ENCODE measurements around the gene BICC1.

BICC1 gene

GRCh38 chr10:58791137-58791536, 278.5 kb downstream of the BICC1 start:
- H3K9ac ChIP-seq (ENCODE audit: low read length), result no peak overlapping the region
- no peaks in the 10 kb centered on the region for H3K4me1 ChIP-seq (ENCODE audit: insufficient read depth, low read length, severe bottlenecking)
- no peaks in the 10 kb centered on the region for H4K20me1 ChIP-seq (ENCODE audit: insufficient read depth, low read length)
- no peaks in the 10 kb centered on the region for H3K27me3 ChIP-seq (ENCODE audit: insufficient read depth, low read length)
- H3K79me2 ChIP-seq (ENCODE audit: insufficient read depth, low read length), result no peaks in the 10 kb centered on the region
- no peak overlapping the region for H3K4me3 ChIP-seq (ENCODE audit: low read depth, low read length, poor library complexity, severe bottlenecking)
- H3F3A ChIP-seq (ENCODE audit: insufficient read depth, low read length), result no peaks in the 10 kb centered on the region
- no peak overlapping the region for H3K4me2 ChIP-seq (ENCODE audit: low read length)
- no peaks in the 10 kb centered on the region for H3K9me2 ChIP-seq (ENCODE audit: low read depth, low read length)
- TF ChIP-seq EZH2 (IDR thresholded peaks at IDR 0.05; ENCODE audit: borderline replicate concordance, low read length), result no peak
- TF ChIP-seq, protein P1, sequence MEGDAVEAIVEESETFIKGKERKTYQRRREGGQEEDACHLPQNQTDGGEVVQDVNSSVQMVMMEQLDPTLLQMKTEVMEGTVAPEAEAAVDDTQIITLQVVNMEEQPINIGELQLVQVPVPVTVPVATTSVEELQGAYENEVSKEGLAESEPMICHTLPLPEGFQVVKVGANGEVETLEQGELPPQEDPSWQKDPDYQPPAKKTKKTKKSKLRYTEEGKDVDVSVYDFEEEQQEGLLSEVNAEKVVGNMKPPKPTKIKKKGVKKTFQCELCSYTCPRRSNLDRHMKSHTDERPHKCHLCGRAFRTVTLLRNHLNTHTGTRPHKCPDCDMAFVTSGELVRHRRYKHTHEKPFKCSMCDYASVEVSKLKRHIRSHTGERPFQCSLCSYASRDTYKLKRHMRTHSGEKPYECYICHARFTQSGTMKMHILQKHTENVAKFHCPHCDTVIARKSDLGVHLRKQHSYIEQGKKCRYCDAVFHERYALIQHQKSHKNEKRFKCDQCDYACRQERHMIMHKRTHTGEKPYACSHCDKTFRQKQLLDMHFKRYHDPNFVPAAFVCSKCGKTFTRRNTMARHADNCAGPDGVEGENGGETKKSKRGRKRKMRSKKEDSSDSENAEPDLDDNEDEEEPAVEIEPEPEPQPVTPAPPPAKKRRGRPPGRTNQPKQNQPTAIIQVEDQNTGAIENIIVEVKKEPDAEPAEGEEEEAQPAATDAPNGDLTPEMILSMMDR (IDR thresholded peaks at IDR 0.05; ENCODE audit: low read length), result no peak
- no peaks in the 10 kb centered on the region for H3K9me3 ChIP-seq (ENCODE audit: low read length)
- H3K27ac ChIP-seq (ENCODE audit: low read depth, low read length, poor library complexity, severe bottlenecking), result no peak overlapping the region
- no peak overlapping the region for H2AFZ ChIP-seq (ENCODE audit: low read length)
- no peaks in the 10 kb centered on the region for H3K36me3 ChIP-seq (ENCODE audit: insufficient read depth, low read length)

- Histone ChIP-seq H3K4me2 (ENCODE audit: low read length) (no peak overlapping the region), H3K9me3 (ENCODE audit: low read length) (no peaks in the 10 kb centered on the region), H2AFZ (ENCODE audit: low read length) (no peak overlapping the region), H3K79me2 (ENCODE audit: insufficient read depth, low read length) (no peaks in the 10 kb centered on the region), H4K20me1 (ENCODE audit: insufficient read depth, low read length) (no peaks in the 10 kb centered on the region), H3K4me3 (ENCODE audit: low read depth, low read length, poor library complexity, severe bottlenecking) (no peak overlapping the region), H3K27ac (ENCODE audit: low read depth, low read length, poor library complexity, severe bottlenecking) (no peak overlapping the region), H3K4me1 (ENCODE audit: insufficient read depth, low read length, severe bottlenecking) (no peaks in the 10 kb centered on the region), H3F3A (ENCODE audit: insufficient read depth, low read length) (no peaks in the 10 kb centered on the region), H3K9me2 (ENCODE audit: low read depth, low read length) (no peaks in the 10 kb centered on the region), H3K9ac (ENCODE audit: low read length) (no peak overlapping the region), H3K27me3 (ENCODE audit: insufficient read depth, low read length) (no peaks in the 10 kb centered on the region), H3K36me3 (ENCODE audit: insufficient read depth, low read length) (no peaks in the 10 kb centered on the region)
- TF ChIP-seq, protein P1 (IDR thresholded peaks at IDR 0.05; ENCODE audit: low read length), result no peak
- TF ChIP-seq EZH2 (IDR thresholded peaks at IDR 0.05; ENCODE audit: borderline replicate concordance, low read length), result no peak
These were observed 282.9 kb downstream of the BICC1 start for GRCh38 chr10:58795560-58795959.

GRCh38 chr10:58796242-58796641, 283.6 kb downstream of the BICC1 start:
- no peaks in the 10 kb centered on the region for H3K79me2 ChIP-seq (ENCODE audit: insufficient read depth, low read length)
- no peak overlapping the region for H3K9ac ChIP-seq (ENCODE audit: low read length)
- no peaks in the 10 kb centered on the region for H3F3A ChIP-seq (ENCODE audit: insufficient read depth, low read length)
- H3K9me3 ChIP-seq (ENCODE audit: low read length), result no peaks in the 10 kb centered on the region
- no peak overlapping the region for H3K4me2 ChIP-seq (ENCODE audit: low read length)
- no peak overlapping the region for H3K4me3 ChIP-seq (ENCODE audit: low read depth, low read length, poor library complexity, severe bottlenecking)
- no peak overlapping the region for H3K27ac ChIP-seq (ENCODE audit: low read depth, low read length, poor library complexity, severe bottlenecking)
- H3K4me1 ChIP-seq (ENCODE audit: insufficient read depth, low read length, severe bottlenecking), result no peaks in the 10 kb centered on the region
- H3K36me3 ChIP-seq (ENCODE audit: insufficient read depth, low read length), result no peaks in the 10 kb centered on the region
- H2AFZ ChIP-seq (ENCODE audit: low read length), result no peak overlapping the region
- H3K27me3 ChIP-seq (ENCODE audit: insufficient read depth, low read length), result no peaks in the 10 kb centered on the region
- TF ChIP-seq, protein P1 (IDR thresholded peaks at IDR 0.05; ENCODE audit: low read length), result no peak
- no peak for TF ChIP-seq EZH2 (IDR thresholded peaks at IDR 0.05; ENCODE audit: borderline replicate concordance, low read length)
- no peaks in the 10 kb centered on the region for H4K20me1 ChIP-seq (ENCODE audit: insufficient read depth, low read length)
- no peaks in the 10 kb centered on the region for H3K9me2 ChIP-seq (ENCODE audit: low read depth, low read length)

Data from OCI-LY1 (cell line).